ENCODE data around the gene STK32A. TPM values are rescaled to one million over a fixed set of nuclear protein-coding genes. Genes with fewer than 3 reads are reported as not detected.

Gene STK32A
- total RNA-seq, 4 donors from 2014 or later = 2.5 to 15.3 (median 9.4) TPM

DNA sequence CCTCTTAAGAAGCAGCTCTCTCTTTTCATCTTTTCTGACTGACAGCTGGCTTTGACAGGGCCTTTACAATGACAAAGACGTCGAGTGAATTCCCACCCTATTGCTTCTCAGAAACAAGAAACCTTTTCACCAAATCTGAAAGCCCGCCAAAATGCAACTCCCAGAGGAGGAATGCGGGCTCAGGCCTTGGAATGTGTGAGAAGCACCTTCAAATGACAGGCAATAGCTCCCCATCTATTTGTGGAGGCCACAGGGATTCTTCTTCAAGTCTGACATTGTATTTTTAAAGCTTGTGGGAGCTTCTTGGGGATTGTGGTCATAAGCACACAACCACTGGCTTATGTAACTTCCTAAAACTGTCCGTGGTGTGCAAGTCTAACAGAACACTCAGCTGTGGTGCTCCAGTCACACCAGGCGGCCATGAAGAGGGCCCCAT, 202.4 kb downstream of the STK32A start:
- no peaks in the 10 kb centered on the region for H3K9me3 ChIP-seq
- DNase-seq = no peak
- WGBS, 2 donors = 73 to 84% methylated on average over 6 of the region's 6 CpGs
- H3K36me3 ChIP-seq = no peaks in the 10 kb centered on the region
- intact Hi-C loops (cut with DNase I) = no loop called here
- no peak overlapping the region for H3K4me3 ChIP-seq (replicated peaks in 1 of 3)
- H3K4me1 ChIP-seq = peaks cover 2% of the 10 kb centered on the region in 2 donors
- no peaks in the 10 kb centered on the region for H3K27me3 ChIP-seq
- TF ChIP-seq, protein P1, sequence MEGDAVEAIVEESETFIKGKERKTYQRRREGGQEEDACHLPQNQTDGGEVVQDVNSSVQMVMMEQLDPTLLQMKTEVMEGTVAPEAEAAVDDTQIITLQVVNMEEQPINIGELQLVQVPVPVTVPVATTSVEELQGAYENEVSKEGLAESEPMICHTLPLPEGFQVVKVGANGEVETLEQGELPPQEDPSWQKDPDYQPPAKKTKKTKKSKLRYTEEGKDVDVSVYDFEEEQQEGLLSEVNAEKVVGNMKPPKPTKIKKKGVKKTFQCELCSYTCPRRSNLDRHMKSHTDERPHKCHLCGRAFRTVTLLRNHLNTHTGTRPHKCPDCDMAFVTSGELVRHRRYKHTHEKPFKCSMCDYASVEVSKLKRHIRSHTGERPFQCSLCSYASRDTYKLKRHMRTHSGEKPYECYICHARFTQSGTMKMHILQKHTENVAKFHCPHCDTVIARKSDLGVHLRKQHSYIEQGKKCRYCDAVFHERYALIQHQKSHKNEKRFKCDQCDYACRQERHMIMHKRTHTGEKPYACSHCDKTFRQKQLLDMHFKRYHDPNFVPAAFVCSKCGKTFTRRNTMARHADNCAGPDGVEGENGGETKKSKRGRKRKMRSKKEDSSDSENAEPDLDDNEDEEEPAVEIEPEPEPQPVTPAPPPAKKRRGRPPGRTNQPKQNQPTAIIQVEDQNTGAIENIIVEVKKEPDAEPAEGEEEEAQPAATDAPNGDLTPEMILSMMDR (IDR thresholded peaks at IDR 0.05) = no peak
- no peak overlapping the region for H3K27ac ChIP-seq

Small RNA genes lying within 50 kb of the gene (small RNA-seq; reads per million reads assigned to genes)
- not detected for gene AC011373.1

All from thyroid gland (tissue), 4 donors.